Stimulated activated CD4-positive, alpha-beta T cell treated with anti-CD3 and anti-CD28 coated beads, Interleukin-1b, Interleukin-23, amount 100 ng/mL, for 4 hours (primary cell): ENCODE data around the gene SYNRG.

Source experiments
- DNase-seq, 2 donors: peaks; one replicate each; pipeline ENCODE4 v3.0.0-alpha.2; 2020; ENCODE audit warnings: low read depth in 2 of 2

SYNRG gene

DNA sequence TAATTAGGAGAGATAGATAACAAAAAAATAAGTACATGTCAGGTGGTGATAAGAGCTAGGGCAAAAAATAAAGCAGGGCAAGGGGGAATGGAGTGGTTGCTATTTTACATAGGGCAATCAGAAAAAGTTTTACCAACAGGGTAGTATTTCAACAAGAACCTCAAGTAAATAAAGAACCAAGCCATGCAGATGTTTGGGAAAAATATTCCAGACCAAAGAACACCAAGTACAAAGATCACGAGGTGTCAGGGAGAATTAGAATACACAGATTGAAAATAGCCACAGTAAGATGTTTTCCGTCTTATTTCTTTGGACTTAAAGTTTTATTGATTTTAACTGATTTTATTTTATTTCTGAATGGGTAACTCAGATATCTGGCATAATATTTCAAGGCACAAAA, 11.1 kb downstream of the SYNRG start:
- no peak for DNase-seq

DNA sequence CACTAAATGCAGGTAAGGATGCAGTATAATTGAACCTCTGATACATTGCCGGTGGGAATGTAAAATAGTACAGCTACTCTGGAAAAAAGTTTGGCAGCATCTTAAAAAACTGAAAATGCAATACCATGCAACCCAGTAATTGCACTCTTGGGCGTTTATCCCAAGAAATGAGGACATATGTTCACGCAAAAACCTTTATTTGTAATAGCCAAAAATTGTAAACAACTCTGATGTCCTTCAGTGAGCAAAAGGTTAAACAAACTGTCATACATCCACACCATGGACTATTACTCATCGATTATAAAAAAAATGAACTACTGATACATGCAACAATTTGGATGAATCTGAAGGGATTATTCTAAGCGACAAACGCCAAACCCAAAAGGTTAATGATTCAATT, 16.9 kb downstream of the SYNRG start:
- no peak for DNase-seq

DNA sequence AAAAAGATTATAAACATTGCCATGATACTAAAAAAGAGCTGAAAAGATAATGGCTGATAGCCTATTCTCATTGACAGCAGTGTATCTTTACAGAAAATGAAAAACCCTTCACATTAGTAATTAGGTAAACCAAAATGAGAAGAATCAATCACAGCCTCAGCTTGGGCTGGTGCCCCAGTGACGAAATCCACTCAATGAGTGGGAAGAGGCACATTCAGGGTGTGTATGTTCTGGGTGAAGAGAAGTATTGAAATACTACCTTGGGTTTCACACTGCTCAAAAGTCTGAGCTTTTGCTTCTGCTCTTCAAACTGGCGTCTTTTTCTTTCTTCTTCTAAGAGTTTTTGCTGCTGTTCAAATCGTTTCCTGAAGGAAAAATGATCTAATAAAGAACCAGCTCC, 24.2 kb downstream of the SYNRG start:
- no peak for DNase-seq

DNA sequence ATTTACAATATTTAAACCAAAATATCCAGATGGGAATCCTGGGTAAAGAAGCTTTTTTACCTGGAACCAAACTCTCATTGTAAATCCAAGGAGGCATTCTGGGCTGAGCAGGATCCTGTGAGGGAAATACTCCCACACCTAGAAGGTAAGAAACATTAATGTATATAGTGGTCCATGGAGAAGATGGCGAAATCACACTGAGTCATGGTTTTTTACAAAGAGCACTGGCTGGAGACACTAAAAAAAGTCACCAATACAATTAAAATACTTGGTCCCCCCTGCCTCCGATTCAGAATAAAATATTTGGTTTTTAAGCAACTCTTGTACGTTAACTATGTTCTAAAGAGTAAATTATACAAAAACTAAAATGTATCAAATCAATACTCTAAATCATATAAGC, 32.9 kb downstream of the SYNRG start:
- DNase-seq: no peak

DNA sequence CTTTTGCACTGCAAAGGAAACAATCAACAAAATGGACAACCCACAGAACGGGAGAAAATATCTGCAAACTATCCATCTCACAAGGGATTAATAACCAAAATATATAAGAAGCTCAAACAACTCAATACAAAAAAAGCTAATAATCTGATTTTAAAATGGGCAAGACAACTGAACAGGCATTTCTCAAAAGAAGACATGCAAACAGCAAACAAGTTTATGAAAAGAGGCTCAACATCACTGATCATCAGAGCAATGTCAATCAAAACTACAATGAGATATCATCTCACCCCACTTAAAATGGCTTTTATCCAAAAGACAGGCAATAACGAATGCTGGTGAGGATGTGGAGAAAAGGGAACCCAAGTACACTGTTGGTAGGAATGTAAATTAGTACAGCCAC, 34.8 kb downstream of the SYNRG start:
- no peak for DNase-seq

DNA sequence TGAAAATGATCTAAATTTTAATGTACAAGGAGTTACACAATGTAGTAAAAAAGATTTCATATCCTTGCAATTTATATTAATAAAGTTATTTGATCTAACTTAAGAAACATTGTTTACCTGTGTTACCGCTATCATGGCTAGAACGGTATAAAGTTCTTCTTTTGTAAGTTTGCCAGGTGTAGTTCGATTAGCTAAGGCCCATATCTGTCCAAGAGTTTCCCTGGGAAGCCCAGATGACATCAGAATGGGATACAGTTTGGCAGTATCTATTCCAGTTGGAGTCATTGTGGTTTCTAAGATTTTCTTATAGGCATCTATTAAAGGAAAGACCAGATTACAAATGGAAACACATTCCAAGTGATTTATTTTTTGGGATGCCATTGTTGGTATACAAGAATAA, 37.5 kb downstream of the SYNRG start:
- DNase-seq: no peak

DNA sequence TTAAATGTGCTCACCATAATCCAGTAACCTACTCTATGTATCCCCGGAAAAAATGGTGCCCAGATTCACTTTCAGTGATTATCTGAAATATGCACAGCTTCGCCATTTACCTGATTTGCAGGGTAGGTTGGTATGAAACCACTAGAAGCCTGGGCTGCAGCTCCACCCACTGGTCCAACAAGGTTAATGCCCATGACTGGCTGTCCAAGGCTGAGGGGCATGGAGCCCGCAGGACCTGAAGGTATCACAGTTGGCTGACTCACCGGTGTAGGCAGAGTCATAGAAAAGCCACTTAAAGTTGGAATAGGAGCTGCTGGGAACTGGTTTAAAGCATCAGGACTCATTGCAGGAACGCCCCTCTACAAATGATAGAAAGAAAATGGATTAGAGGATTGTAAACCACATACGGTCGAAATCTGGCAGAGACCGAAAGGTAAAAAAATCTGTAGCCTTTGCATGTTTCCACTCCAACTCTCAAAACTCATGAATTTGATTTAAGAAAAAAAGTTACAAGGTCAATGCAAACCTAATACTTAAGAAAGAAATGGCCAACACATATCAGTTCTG, 38.6 kb downstream of the SYNRG start:
- DNase-seq: peak in 1 of 2 donors; percentile 7

DNA sequence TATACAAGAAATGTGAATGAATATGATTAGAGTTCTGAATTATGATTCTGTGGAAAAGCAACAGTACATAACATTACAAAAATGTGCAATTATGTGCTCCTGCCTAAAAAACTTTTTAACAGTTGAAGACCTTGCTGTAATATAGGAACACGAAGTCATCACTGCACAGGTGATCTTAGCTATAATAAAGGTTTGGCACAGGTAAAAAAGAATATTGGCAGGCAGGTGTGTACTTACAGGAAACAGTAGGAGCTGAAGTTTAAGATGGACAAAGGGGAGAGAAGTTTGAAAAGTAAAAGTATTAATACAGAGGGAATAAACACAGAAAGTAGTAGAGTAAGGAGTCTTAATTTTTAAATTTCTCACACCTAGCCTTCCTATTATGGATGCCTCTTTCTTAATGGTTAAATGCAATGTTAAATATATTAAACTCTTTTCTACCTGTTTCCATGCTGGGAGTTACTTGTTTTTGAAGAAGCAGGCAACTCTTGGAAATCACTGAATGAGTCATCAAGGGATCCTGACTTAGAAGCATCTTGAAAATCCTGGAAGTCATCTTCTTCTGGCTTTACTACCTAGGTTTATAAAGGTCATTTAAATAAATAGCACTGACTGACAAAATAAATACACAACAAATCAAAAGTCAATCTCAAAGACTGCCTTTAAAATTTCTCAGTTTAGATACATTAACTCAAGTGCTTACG, 40.7 kb downstream of the SYNRG start:
- no peak for DNase-seq

DNA sequence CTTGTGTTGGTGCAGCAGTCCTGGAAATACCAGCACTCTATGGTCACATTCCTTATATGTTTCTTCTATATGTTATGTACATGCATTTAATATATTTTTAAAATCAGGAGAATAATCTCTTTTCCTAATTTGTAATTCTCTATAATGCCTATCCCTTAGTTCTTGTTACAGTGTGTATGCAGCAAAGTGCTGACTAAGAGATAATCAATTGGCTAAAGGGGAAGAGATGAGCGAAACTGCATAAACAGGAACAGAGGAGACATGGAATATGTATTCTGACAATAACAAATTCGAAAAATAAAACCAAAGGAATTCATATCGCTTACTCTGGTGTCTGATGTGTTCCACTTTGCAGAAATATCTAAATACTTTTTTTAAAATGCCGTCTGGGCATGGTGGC, 41.7 kb downstream of the SYNRG start:
- no peak for DNase-seq

DNA sequence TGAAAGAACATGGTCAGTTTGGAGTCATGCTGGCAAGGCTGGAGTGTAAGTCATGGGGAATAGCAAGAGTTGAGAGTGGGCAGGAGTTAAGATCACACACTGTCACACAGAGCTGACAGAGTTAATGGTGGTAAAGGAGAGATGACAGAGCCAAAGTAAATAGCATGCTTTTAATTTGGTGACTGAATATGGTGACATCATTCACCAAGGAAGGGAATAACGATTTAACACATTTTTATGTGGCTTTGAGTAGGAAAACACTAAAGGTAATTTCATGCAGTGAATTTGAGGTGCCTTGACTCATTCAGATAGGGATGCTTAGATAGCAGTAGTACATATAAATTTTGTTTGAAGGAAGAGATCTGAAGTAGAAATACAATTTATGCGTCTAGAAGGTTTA, 42.1 kb downstream of the SYNRG start:
- no peak for DNase-seq

DNA sequence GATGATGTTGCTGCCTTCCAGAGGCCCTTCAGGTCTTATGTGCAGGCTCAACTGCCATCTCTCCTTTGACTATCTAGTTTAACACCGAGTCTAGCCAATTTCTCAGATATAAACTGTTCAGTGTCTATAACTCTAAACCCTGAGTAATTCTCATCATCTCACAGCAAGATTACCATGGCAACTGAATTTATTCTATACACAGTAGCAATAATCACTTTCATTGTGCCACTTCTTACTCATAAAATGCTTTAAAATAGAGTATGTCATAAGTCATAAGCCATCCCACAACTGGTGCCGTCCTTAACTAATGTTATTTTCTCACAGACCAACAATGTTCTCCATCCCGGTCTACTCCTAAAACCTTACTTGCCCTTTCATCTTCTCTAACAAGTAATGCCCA, 45.0 kb downstream of the SYNRG start:
- no peak for DNase-seq

DNA sequence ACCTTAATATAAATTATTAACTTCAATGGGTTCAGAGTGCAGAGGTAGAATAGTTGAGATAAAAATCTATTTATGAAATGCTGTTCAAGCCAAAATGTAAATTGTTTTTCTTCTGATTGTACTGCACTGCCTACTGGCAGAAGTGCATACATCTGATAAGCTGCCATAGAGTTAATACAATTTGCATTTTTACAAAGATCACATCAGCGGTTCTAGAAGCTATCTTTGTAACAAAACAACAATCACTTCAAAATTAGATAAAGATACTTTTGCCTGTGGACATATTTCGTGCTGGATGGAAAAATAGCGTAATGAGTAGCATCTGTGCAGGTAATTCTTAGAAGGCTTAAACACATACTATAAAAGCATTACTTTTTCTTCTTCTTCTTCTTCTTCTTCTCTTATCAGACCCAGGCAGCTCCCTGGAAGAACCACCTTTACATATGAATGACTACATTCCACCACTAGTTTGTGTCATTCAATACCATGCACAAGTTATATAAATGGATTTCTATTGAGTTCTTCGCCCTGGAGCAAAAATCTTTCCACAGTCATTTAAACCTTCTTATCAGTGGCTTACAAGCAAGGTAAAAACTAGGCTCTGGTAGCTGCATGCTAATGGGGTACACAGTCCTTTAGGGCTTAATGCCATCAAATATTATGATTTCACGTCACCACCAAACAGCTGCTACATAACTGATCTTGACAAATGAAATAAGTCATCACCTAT, 47.0 kb downstream of the SYNRG start:
- no peak for DNase-seq

DNA sequence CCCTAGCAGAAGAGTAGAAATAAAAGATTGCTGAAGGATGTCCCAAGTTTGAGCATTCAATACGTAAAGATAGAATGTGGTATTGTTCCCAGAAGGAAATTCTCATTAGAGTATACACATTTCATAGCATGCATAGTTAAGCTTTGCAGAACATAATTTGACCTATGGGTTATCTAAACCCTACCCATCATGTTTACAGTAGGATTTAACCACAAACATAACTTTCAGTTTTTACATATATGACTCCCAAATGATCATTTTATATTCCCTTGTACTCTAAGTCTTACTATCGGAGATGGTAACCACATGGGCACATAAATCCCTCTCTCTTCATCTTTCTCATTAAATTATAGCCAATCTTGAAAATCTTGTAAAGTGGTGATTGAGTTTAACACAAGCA, 50.9 kb downstream of the SYNRG start:
- no peak for DNase-seq

DNA sequence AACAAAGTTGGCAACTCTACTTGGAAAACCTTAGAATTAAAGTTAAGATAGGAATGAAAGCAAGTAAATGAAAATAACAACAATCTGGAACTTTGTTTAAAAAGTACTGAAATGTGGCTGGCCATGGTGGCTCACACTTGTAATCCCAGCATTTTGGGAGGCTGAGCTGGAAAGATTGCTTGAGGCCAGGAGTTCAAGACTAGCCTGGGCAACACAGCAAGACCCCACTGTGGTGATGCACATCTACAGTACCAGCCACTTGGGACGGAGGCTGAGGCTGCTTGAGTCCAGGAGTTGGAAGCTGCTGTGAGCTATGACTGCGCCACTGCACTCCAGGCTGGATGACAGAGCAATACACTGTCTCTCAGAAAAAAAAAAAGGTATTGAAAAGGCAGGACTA, 51.7 kb downstream of the SYNRG start:
- DNase-seq: no peak

DNA sequence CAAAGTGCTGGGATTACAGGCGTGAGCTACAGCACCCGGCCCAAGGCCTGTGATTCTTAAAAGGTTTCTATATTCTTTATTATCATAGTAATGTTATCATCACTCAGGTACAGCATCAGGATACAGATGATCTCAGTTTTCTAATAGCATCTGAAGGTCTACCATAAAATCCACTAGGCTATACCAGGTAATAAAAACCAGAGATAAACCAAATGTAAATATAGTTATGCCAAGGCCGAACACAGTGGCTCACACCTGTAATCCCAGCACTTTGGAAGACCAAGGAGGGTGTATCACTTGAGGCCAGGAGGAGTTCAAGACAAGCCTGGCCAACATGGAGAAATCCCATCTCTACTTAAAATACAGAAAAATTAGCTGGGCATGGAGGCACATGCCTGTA, 53.8 kb downstream of the SYNRG start:
- no peak for DNase-seq

DNA sequence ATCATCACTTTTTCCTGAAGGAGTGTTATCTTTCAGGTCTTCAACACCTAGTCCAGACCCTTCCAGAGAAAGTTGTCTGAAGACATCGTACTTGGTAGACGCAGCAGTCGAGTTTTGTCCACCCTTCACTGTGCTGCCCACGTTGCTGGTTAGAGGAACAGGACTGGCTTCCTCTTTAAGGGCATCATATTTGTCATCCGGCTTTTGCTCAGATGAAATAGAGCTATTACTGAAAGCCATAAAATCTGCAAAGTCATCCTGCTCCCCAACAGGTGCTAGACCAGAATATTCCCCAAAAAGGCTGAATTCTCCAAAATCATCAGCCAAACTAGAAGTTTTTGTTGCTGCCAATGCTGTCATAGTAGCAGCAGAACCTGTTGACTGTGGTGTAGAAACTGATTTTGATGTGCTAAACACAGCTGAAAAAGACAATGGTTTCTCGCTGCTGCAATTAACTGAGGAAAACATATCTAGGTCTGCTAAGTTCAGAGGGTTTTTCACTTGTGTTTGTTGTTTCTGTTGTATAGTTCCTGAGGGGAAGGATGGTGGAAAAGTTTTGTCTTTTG, 55.7 kb downstream of the SYNRG start:
- DNase-seq: no peak

DNA sequence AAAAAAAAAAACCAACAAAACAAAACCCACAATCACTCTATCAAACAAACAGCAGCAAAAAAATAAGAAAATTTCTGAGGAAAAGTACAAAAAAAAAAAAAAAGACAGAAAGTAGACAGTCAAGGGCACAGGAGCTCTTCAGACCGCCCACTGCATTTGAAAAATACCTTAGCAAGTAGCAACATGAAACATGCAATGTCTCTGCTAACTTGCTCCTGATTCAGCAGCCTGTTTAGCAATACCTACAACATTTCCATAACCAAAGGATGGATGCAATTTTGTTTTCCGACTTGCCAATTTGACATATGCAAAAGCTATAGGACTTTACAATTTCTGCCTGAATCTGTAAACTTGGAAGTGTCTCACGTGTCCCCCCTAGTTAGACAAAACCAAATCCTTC, 57.4 kb downstream of the SYNRG start:
- no peak for DNase-seq

DNA sequence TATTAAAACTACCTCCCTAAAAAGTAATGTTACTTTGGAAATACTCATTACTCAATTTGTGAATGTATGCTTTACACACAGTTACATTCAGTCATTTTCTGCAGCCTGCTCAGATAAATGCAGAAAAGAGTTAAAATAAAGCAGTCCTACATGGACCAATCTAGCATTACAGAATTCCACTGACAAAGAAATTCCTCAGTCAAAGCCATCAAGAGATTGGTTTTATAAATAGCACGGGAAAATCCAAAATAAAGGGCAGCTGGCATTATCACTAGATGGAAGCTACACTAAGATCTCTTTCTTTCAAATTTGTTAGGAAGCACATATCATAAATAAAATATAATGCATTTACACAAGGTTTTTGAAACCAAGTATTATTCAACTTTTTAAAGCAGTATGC, 61.2 kb downstream of the SYNRG start:
- no peak for DNase-seq

DNA sequence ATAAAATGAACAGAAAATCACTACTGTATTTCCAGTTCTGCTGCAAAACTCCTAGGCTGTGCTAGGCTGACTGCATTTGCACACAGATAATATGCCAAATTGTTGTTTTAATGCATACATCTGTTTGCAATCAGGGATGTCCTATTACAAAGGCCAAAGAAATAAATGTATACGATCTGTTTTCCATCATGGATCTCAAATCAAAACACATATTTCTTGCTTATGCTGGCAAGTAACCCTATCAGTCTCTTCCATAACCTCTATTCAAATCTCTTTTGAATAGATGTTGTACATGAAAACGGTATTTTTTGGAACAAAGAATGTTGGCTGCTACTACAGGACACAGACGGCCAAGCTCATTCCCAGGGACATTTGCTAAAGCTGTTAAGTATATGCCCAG, 62.9 kb downstream of the SYNRG start:
- DNase-seq: no peak

DNA sequence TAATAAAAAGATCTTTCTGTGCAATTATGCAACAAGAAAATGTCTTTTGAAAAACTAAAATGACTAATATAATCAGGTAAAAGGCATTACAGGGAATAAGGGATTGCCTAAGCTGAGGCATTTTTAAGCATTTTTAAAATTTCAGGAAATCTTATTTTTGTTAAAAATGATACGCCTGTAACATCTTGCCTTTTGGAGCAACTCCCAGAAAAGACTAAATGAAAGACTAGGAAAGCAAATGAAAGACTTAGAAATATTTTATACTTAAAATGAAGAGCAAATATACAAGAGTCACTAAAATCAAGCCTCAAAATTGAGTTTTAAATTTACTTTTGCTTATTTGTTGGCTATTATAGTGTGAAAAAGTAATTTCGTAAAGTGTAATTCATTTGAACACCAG, 63.7 kb downstream of the SYNRG start:
- DNase-seq: no peak

DNA sequence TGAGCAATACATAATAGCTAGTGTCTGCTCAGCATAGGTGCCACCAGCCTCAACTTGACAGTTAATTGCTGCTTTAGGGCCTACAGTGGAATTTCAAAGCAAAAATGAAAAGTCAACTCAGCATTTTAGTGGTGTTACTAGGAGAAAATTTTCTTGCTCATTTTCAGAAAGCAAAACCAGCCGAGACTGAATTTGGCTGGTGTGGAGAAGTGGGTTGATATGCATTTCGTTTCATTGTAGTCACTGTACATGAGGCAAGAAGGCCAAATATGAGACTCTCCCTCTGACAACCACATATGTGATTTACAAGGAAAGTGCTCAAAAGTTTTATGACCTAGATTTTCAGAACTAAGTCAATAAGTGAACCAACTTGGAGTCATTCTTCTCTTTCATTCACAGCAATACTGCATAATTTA, 65.6 kb downstream of the SYNRG start:
- DNase-seq: no peak

DNA sequence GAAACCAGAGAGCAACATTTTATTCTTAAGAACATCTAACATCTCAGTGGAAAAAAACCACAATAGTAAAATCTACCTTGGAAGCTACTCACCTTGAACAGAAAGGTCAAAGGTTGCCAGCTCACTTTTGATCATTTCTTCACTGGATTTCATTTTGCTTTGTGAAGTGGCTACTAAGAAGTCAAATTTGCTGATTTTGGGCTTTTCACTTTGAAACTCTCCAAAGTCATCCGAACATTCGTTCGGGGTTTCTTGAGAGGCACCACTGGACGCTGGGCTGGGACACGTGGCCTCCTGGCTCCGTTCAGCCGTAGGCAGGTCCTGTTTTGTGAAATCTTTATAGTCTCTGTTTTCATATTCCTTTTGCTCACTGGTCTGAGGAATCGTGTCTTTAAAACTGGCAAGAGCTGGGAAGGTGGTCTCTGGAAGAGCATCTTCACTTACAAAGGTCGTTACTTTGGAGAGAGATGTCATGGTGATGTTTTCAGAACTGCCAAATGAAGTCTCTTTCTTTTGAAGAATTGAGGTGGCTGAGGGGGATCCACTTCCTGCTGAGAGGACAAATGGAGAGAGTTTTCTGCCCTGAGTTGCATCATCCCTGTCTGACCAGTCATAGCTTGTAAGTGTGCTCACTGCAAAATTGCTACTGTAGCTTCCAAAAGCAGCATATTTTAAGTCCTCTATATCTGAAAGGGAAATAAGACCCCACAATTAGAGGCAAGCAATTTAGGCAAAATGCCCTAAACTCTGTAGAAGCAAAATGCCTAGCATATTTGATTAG, 67.1 kb downstream of the SYNRG start:
- DNase-seq: no peak
